Measurements from ENCODE around the gene CYP4V2.
"Not testable (repeated sequence)": the region's sequence is repeated elsewhere in the genome, so short reads cannot be mapped to it uniquely, and the experiment has no call there.

The CYP4V2 gene

DNA sequence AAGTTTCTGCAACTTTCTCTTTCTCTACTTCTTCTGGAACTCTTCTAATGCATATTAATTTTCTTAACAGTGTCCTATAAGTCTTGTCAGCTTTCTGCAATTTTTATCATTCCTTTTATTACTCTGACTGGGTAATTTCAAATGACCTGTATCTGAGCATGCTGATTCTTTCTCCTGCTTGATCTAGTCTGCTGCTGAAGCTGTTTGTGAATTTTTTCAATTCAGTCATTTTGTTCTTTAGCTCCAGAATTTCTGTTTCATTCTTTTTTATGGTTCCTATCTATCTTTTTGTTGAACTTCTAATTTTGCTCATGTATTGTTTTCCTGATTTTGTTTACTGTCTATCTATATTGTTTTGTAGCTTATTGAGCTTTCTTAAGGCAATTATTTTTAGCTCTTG, 34.5 kb downstream of the CYP4V2 start:
- no peak for DNase-seq
- in situ Hi-C loops (cut with HindIII; ENCODE audit: low pct_ligation_motif_present, low pct_unique_long_range_greater_than_20kb, low sequenced_read_pairs) = no loop called here

- in situ Hi-C loops (cut with HindIII; ENCODE audit: low pct_ligation_motif_present, low pct_unique_long_range_greater_than_20kb, low sequenced_read_pairs) = no loop called here
- DNase-seq = no peak
Measured at GRCh38 chr4:186226521-186227189, 35.3 kb downstream of the CYP4V2 start.

GRCh38 chr4:186227221-186227620, 35.9 kb downstream of the CYP4V2 start, which contains the start of gene KLKB1:
Gene KLKB1, plus strand, starts transcription at chr4:186227507. Its CDS starts 689 bp downstream, at chr4:186228196.
- DNase-seq = no peak
- in situ Hi-C loops (cut with HindIII; ENCODE audit: low pct_ligation_motif_present, low pct_unique_long_range_greater_than_20kb, low sequenced_read_pairs) = no loop called here

DNA sequence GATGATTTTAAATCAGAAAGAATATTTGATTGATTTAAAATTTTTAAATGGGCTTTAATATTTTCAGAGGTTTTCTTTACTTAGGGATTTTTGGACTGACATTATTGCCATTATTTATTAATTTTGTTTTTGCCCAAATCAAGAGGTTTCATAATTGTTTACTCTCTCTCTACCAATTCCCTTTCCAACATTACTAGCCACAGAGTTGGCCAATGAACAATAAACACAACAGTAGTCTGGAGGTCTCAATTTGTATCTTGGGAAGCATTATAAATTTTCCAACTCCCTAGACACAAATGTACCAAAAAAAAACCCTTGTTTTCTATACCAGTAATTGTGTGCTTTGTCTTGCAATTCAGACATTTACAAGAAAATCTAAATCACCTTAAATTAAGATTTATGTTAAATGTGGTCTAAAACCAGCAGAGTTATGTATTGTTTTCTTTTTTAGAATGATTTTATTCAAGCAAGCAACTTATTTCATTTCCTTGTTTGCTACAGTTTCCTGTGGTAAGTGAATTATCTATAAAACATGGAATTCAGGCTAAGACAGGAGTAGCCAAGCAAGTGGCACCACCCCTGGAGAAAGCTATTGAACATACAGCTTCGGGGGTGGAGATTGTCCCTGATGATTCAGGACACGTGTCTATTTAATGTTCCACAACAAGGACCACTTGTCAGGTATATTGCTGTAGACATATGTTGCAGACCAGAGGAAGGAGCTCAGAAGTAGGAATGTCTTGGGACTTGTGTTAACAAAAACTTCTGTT, 36.6 kb downstream of the CYP4V2 start:
- in situ Hi-C loops (cut with HindIII; ENCODE audit: low pct_ligation_motif_present, low pct_unique_long_range_greater_than_20kb, low sequenced_read_pairs) = no loop called here
- peak; percentile 43 for DNase-seq

DNA sequence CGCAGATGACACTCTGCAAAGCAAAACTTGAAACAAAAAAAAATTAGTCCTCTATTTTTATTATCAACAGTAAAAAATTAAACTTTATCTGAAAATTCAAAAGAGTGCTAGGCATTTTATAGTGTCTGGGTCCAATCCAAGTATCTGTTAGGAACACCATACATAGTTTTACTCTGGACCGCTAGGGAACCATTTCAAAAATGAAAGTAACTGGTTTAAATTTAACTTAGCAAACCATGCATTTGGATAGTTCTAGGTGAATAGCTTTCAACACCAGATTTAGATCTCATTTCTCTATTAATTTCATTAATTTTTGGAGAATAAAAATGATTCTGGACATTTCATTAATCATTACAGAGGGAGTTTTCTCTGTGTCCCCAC, 37.1 kb downstream of the CYP4V2 start:
- in situ Hi-C loops (cut with HindIII; ENCODE audit: low pct_ligation_motif_present, low pct_unique_long_range_greater_than_20kb, low sequenced_read_pairs) = no loop called here
- DNase-seq = peak; percentile 41

DNA sequence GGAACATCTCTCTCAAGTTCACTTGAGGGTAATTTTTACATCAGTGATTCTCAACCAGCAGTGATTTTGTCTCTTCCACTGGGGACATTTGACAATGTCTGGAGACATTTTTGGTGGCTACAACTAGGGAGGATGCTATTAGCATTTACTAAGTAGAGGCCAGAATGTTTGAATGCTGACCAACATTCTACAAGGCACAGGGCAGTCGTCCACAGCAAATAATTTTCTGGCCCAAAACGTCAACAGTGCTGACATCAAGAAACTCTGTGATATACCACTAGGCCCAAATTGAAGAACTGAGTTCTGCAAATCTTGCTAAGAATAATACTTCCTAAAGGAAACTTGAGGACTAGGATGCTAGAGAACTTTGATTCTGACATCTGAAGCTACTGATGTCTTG, 43.0 kb downstream of the CYP4V2 start:
- DNase-seq = no peak
- in situ Hi-C loops (cut with HindIII; ENCODE audit: low pct_ligation_motif_present, low pct_unique_long_range_greater_than_20kb, low sequenced_read_pairs) = no loop called here

GRCh38 chr4:186236126-186236525, 44.8 kb downstream of the CYP4V2 start:
- in situ Hi-C loops (cut with HindIII; ENCODE audit: low pct_ligation_motif_present, low pct_unique_long_range_greater_than_20kb, low sequenced_read_pairs) = no loop called here
- no peak for DNase-seq

- DNase-seq = no peak
- in situ Hi-C loops (cut with HindIII; ENCODE audit: low pct_ligation_motif_present, low pct_unique_long_range_greater_than_20kb, low sequenced_read_pairs) = no loop called here
Measured at GRCh38 chr4:186240452-186240847, 49.1 kb downstream of the CYP4V2 start.

GRCh38 chr4:186240848-186241491, 49.6 kb downstream of the CYP4V2 start:
- in situ Hi-C loops (cut with HindIII; ENCODE audit: low pct_ligation_motif_present, low pct_unique_long_range_greater_than_20kb, low sequenced_read_pairs) = no loop called here
- no peak for DNase-seq

GRCh38 chr4:186241616-186242015, 50.2 kb downstream of the CYP4V2 start:
- in situ Hi-C loops (cut with HindIII; ENCODE audit: low pct_ligation_motif_present, low pct_unique_long_range_greater_than_20kb, low sequenced_read_pairs) = no loop called here
- DNase-seq = no peak

- in situ Hi-C loops (cut with HindIII; ENCODE audit: low pct_ligation_motif_present, low pct_unique_long_range_greater_than_20kb, low sequenced_read_pairs); DNase-seq: not testable (repeated sequence)
Measured at GRCh38 chr4:186242031-186242430, 50.7 kb downstream of the CYP4V2 start.

DNA sequence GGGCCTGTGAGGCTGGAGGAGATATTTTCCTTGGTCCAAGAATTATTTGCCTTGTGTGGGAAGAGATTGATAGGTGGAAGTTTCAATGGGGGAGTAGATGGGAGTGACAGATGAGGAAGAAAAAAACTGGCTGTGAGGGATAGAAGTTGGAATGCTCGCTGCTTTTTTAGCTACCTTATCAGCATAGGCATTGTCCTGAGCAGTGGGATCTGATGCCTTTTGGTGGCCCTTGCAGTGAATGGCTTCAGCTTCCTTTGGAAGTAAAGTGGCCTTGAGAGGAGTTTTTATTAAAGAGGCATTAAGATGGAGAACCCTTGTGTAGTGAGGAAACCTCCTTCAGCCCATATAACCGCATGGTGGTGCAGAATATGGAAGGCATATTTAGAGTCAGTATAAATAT, 52.0 kb downstream of the CYP4V2 start:
- in situ Hi-C loops (cut with HindIII; ENCODE audit: low pct_ligation_motif_present, low pct_unique_long_range_greater_than_20kb, low sequenced_read_pairs) = no loop called here
- no peak for DNase-seq

DNA sequence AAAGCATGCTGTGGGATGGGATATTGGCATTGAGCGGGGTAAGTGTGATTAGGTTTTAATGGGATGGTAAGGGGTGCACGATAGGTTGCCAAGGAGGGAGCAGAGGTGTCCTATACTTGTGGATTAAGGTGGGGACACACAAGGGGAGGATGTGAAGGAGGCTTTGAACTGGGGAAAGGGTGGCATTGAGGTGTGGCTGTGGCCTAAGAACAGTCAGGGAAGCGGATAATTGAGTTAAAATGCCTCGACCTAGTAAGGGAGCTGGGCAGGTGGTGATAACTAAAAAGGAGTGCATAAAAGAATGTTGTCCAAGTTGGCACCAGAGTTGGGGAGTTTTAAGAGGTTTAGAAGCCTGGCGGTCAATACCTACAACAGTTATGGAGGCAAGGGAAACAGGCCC, 53.5 kb downstream of the CYP4V2 start:
- in situ Hi-C loops (cut with HindIII; ENCODE audit: low pct_ligation_motif_present, low pct_unique_long_range_greater_than_20kb, low sequenced_read_pairs) = no loop called here
- no peak for DNase-seq

GRCh38 chr4:186247062-186247752, 55.8 kb downstream of the CYP4V2 start:
- in situ Hi-C loops (cut with HindIII; ENCODE audit: low pct_ligation_motif_present, low pct_unique_long_range_greater_than_20kb, low sequenced_read_pairs); DNase-seq: not testable (repeated sequence)

GRCh38 chr4:186248643-186249042, 57.3 kb downstream of the CYP4V2 start:
- in situ Hi-C loops (cut with HindIII; ENCODE audit: low pct_ligation_motif_present, low pct_unique_long_range_greater_than_20kb, low sequenced_read_pairs) = no loop called here
- DNase-seq = no peak

DNA sequence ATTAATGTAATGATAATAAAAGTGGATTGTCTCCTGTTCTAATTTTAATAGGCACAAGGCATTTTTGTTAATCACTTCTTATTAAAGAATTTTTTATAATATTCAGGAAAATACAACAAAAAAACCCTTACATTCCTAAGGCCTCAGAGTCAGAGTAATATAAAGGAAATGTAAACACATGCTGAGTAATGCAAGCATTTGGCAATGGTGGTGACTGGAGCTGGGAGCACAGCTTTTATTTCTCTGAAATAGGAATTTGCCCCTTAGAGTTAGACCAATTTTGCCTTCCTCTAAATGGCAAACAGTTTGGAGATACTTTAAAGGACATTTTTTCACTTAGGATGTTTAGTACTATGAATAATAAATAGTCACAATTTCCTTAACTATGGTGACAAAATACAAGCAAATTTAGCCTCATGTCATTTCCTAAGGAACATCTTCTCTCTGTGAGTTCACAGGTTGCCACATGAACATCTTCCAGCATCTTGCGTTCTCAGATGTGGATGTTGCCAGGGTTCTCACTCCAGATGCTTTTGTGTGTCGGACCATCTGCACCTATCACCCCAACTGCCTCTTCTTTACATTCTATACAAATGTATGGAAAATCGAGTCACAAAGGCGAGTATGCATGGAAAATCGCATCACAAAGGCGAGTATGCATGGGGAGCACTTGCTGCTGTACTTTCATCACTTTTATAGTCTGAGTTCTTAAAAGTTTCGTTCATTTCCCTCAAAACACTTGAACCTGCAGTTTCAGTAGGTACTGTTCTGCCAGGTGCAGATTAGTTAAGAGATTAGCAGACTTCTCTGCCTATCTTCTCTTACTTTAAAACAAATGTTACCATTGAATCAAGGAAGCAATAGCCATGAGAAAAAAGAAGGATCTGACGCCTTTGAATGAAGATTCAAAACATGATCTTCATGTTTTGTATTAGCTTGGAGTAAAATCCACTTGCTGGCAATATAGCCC, 58.7 kb downstream of the CYP4V2 start:
- DNase-seq = no peak
- in situ Hi-C loops (cut with HindIII; ENCODE audit: low pct_ligation_motif_present, low pct_unique_long_range_greater_than_20kb, low sequenced_read_pairs) = no loop called here

- in situ Hi-C loops (cut with HindIII; ENCODE audit: low pct_ligation_motif_present, low pct_unique_long_range_greater_than_20kb, low sequenced_read_pairs) = no loop called here
Measured at GRCh38 chr4:186250760-186251159, 59.4 kb downstream of the CYP4V2 start.

DNA sequence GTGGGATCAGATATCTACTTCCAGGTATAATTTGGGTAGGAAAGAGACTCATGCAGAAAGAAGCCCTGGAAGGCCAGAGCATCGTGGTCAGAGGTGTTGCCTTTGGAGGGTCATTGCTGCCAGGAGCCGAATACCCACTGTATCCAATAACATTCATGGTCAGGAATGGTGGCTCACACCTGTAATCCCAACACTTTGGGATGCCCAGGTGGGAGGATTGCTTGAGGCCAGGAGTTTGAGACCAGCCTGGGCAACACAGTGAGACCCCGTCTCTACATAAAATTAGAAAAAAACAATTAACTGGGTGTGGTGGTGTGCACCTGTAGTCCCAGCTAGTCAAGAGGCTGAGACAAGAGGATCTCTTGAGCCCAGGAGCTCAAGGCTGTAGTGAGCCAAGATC, 63.8 kb downstream of the CYP4V2 start:
- in situ Hi-C loops (cut with HindIII; ENCODE audit: low pct_ligation_motif_present, low pct_unique_long_range_greater_than_20kb, low sequenced_read_pairs) = no loop called here
- no peak for DNase-seq

More at GRCh38 chr4:186250760-186251159, 59.4 kb downstream of the CYP4V2 start:
- no peak for DNase-seq

Data from ACHN (cell line).